GM12872 (cell line): ENCODE data around the gene HECTD3.

Experiments
- TF ChIP-seq, protein P1 (sequence below): IDR thresholded peaks from 3 replicates; pipeline ENCODE4 v1.5.1; 2011; ENCODE audit warnings: low read depth, mild to moderate bottlenecking, low read length, moderate library complexity; ENCODE audit not compliant: insufficient read depth

The HECTD3 gene

DNA sequence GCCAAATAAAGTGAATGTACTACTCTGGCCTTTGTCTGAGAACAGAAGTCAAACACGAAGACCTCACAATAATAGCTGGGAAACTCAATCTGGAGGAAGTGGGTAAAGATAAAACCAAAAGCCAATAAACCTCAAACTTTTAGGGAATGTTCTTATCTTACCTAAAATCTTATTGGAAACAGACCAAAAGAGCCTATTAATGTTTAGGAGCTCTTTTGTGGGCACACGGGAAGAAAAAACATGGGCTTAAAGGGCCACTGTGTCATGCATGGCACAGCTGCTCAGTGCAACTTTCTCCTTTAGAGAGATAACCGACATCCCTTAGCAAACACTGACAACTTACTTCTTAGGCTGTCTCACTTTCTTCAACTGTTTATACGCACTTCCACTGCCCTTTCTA, 40.8 kb downstream of the HECTD3 start:
- TF ChIP-seq, protein P1, sequence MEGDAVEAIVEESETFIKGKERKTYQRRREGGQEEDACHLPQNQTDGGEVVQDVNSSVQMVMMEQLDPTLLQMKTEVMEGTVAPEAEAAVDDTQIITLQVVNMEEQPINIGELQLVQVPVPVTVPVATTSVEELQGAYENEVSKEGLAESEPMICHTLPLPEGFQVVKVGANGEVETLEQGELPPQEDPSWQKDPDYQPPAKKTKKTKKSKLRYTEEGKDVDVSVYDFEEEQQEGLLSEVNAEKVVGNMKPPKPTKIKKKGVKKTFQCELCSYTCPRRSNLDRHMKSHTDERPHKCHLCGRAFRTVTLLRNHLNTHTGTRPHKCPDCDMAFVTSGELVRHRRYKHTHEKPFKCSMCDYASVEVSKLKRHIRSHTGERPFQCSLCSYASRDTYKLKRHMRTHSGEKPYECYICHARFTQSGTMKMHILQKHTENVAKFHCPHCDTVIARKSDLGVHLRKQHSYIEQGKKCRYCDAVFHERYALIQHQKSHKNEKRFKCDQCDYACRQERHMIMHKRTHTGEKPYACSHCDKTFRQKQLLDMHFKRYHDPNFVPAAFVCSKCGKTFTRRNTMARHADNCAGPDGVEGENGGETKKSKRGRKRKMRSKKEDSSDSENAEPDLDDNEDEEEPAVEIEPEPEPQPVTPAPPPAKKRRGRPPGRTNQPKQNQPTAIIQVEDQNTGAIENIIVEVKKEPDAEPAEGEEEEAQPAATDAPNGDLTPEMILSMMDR = no peak

DNA sequence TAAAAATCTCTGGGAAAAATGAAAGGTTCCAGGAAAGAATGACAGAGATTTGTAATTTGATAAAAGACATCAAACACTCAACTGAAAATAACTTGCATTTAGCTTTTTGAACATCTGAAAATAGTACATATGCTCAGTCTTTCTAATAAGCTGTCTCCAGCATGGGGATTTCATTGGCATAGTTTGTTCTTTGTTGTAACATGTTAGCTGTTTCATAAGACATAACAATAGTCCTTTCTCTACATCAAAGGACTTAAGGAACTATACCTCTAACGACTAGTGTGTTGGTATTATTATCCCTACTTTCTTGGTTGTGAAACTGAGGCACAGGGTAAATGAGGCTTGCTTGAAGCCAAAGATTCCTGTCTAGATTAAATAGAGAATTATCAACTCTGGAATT, 46.7 kb downstream of the HECTD3 start:
- TF ChIP-seq, protein P1 = no peak

GRCh38 chr1:44962729-44963128, 48.4 kb downstream of the HECTD3 start:
- TF ChIP-seq, protein P1 = no peak
